Astrocyte (in vitro differentiated cells and primary cell): ENCODE data around the gene MBOAT7. TPM values are rescaled to one million over a fixed set of nuclear protein-coding genes. Genes with fewer than 3 reads are reported as not detected.

Source experiments
- DNase-seq: peaks from one replicate; pipeline ENCODE4 v3.0.0-alpha.2; 2010; ENCODE audit warnings: low read depth
- FAIRE-seq: peaks from 2 replicates; lab custom pipeline; 2011; peaks lifted over from hg19 to GRCh38; lab: Jason Lieb, UNC
- H2AFZ ChIP-seq: 2 replicates; pipeline ENCODE4 v1.6.0; 2012; ENCODE audit warnings: low read depth, low read length, inconsistent platforms
- H3K27ac ChIP-seq: 2 replicates; pipeline ENCODE4 v1.5.1; 2011; ENCODE audit warnings: low read depth, low read length, inconsistent platforms
- H3K27me3 ChIP-seq: 2 replicates; pipeline ENCODE4 v1.6.0; 2011; ENCODE audit warnings: low read length, inconsistent platforms; ENCODE audit not compliant: insufficient read depth
- H3K36me3 ChIP-seq: 2 replicates; pipeline ENCODE4 v1.5.1; 2011; ENCODE audit warnings: low read length, inconsistent platforms; ENCODE audit not compliant: insufficient read depth
- H3K4me1 ChIP-seq: 2 replicates; pipeline ENCODE4 v1.5.1; 2011; ENCODE audit warnings: low read length, inconsistent platforms; ENCODE audit not compliant: insufficient read depth
- H3K4me2 ChIP-seq: 2 replicates; pipeline ENCODE4 v1.6.0; 2012; ENCODE audit warnings: low read length, inconsistent platforms
- H3K4me3 ChIP-seq: 2 replicates; pipeline ENCODE4 v1.5.1; 2011; ENCODE audit warnings: low read depth, mild to moderate bottlenecking, low read length, inconsistent platforms; ENCODE audit not compliant: insufficient read depth
- H3K79me2 ChIP-seq: 2 replicates; pipeline ENCODE4 v1.6.0; 2012; ENCODE audit warnings: mild to moderate bottlenecking, low read length, inconsistent platforms; ENCODE audit not compliant: insufficient read depth
- H3K9ac ChIP-seq: 2 replicates; pipeline ENCODE4 v1.6.0; 2012; ENCODE audit warnings: mild to moderate bottlenecking, low read length, inconsistent platforms
- H3K9me3 ChIP-seq: 2 replicates; pipeline ENCODE4 v1.5.1; 2012; ENCODE audit warnings: low read depth, mild to moderate bottlenecking, low read length, inconsistent platforms; ENCODE audit not compliant: insufficient read depth
- H4K20me1 ChIP-seq: 2 replicates; pipeline ENCODE4 v1.6.0; 2012; ENCODE audit warnings: low read length, inconsistent platforms; ENCODE audit not compliant: insufficient read depth
- H3K27ac Mint-ChIP-seq: one replicate; pipeline ENCODE4 v1.8.0; 2021; ENCODE audit warnings: mild to moderate bottlenecking, mixed read lengths; ENCODE audit not compliant: unreplicated experiment
- H3K27me3 Mint-ChIP-seq: one replicate; pipeline ENCODE4 v1.8.0; 2021; ENCODE audit warnings: low read depth, mixed read lengths; ENCODE audit not compliant: unreplicated experiment
- H3K36me3 Mint-ChIP-seq: one replicate; pipeline ENCODE4 v1.8.0; 2021; ENCODE audit warnings: low read depth, mixed read lengths; ENCODE audit not compliant: unreplicated experiment
- H3K4me1 Mint-ChIP-seq: one replicate; pipeline ENCODE4 v1.8.0; 2021; ENCODE audit warnings: low read depth, mixed read lengths; ENCODE audit not compliant: unreplicated experiment
- H3K4me3 Mint-ChIP-seq: one replicate; pipeline ENCODE4 v1.8.0; 2021; ENCODE audit warnings: mild to moderate bottlenecking, moderate library complexity, mixed read lengths; ENCODE audit not compliant: unreplicated experiment
- H3K9me3 Mint-ChIP-seq: one replicate; pipeline ENCODE4 v1.8.0; 2021; ENCODE audit warnings: mild to moderate bottlenecking, mixed read lengths; ENCODE audit not compliant: unreplicated experiment
- CTCF ChIP-seq: IDR thresholded peaks from 2 replicates; pipeline ENCODE4 v1.5.1; 2011; ENCODE audit warnings: low read depth, mild to moderate bottlenecking, inconsistent platforms, low read length, moderate library complexity; ENCODE audit not compliant: insufficient read depth
- EZH2 ChIP-seq: IDR thresholded peaks from 2 replicates; pipeline ENCODE4 v1.6.1; 2012; ENCODE audit warnings: mild to moderate bottlenecking, low read length, inconsistent platforms; ENCODE audit not compliant: insufficient read depth
- total RNA-seq: library from RNA; stranded (reverse); gene quantifications from 2 replicates; pipeline ENCODE4 v1.2.1, GENCODE V29; 2021

MBOAT7 gene
- total RNA-seq, 1 donor from 2014 or later = 162 TPM

GRCh38 chr19:54206831-54207177, 17.4 kb upstream of the MBOAT7 start:
- Histone ChIP-seq H2AFZ (no peak overlapping the region), H3K4me1 (peaks cover 61% of the 10 kb centered on the region), H3K27ac (no peak overlapping the region), H3K79me2 (peaks cover 76% of the 10 kb centered on the region), H3K9me3 (no peaks in the 10 kb centered on the region), H3K36me3 (peaks cover 49% of the 10 kb centered on the region), H3K27me3 (no peaks in the 10 kb centered on the region), H4K20me1 (peaks cover 98% of the 10 kb centered on the region), H3K9ac (peak overlapping the region; percentile 24), H3K4me2 (peak overlapping the region; percentile 22), H3K4me3 (no peak overlapping the region)
- no peak for TF ChIP-seq CTCF
- TF ChIP-seq EZH2 = no peak
- no peak for FAIRE-seq
- no peaks in the 10 kb centered on the region for H3K9me3 Mint-ChIP-seq
- no peak overlapping the region for H3K27ac Mint-ChIP-seq
- DNase-seq = no peak
- H3K27me3 Mint-ChIP-seq = no peaks in the 10 kb centered on the region
- no peak overlapping the region for H3K4me3 Mint-ChIP-seq
- peaks cover 53% of the 10 kb centered on the region for H3K4me1 Mint-ChIP-seq
- H3K36me3 Mint-ChIP-seq = peaks cover 23% of the 10 kb centered on the region

GRCh38 chr19:54206030-54206830, 16.9 kb upstream of the MBOAT7 start:
- FAIRE-seq (no peak), DNase-seq (no peak)
- Mint-ChIP-seq H3K4me1 (peaks cover 55% of the 10 kb centered on the region), H3K27ac (no peak overlapping the region), H3K4me3 (no peak overlapping the region), H3K9me3 (no peaks in the 10 kb centered on the region), H3K36me3 (peaks cover 27% of the 10 kb centered on the region), H3K27me3 (no peaks in the 10 kb centered on the region)
- H3K27me3 ChIP-seq = no peaks in the 10 kb centered on the region
- H3K27ac ChIP-seq = no peak overlapping the region
- H3K9ac ChIP-seq = peak overlapping the region; percentile 24
- H3K4me3 ChIP-seq = no peak overlapping the region
- peaks cover 100% of the 10 kb centered on the region for H4K20me1 ChIP-seq
- peak overlapping the region; percentile 97 for H3K4me2 ChIP-seq
- H3K9me3 ChIP-seq = no peaks in the 10 kb centered on the region
- TF ChIP-seq CTCF (no peak), EZH2 (no peak)
- H3K79me2 ChIP-seq = peaks cover 79% of the 10 kb centered on the region
- H2AFZ ChIP-seq = no peak overlapping the region
- H3K36me3 ChIP-seq = peaks cover 51% of the 10 kb centered on the region
- H3K4me1 ChIP-seq = peaks cover 66% of the 10 kb centered on the region
